Measurements from ENCODE around the gene LCK.

DNA sequence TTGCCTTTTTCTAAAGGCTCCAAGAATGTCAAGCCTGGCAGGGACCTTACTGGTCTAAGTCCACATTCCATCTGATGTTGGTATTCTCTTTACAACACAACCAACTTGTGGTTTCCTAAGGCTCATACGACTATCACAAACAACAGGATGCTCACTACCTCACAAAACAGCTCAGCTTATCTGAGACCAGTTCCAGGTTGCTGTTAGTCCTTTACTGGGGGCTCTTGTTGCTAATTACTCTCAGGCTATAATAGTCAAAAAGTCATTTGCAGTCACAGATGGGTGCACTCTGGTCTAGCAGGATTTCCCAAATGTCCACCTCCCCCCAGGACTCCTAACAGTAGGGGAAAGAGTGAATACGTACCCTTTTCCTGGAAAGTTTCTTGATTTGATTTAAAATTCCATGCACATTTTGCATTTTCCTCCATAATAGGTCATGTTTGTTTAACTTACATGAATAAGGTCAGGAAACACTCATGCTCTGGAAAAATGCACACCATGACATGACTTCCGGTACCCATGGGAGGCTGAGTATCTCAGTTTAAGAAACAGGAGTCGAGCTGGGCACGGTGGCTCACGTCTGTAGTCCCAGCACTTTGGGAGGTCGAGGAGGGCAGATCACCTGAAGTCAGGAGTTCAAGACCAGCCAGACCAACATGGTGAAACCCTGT, 16.0 kb downstream of the LCK start:
- TF ChIP-seq ZNF217 (CRISPR knock-in tag; IDR thresholded peaks at IDR 0.05) (no peak), ELF1 (tag; IDR thresholded peaks at IDR 0.05) (no peak)

All from K562 (cell line).